KG1 (cell line): ENCODE data around the gene ZDHHC20.

ENCODE experiments used
- DNase-seq: peaks from one replicate; lab custom pipeline; 2025; lab: John Stamatoyannopoulos, UW

ZDHHC20 gene

DNA sequence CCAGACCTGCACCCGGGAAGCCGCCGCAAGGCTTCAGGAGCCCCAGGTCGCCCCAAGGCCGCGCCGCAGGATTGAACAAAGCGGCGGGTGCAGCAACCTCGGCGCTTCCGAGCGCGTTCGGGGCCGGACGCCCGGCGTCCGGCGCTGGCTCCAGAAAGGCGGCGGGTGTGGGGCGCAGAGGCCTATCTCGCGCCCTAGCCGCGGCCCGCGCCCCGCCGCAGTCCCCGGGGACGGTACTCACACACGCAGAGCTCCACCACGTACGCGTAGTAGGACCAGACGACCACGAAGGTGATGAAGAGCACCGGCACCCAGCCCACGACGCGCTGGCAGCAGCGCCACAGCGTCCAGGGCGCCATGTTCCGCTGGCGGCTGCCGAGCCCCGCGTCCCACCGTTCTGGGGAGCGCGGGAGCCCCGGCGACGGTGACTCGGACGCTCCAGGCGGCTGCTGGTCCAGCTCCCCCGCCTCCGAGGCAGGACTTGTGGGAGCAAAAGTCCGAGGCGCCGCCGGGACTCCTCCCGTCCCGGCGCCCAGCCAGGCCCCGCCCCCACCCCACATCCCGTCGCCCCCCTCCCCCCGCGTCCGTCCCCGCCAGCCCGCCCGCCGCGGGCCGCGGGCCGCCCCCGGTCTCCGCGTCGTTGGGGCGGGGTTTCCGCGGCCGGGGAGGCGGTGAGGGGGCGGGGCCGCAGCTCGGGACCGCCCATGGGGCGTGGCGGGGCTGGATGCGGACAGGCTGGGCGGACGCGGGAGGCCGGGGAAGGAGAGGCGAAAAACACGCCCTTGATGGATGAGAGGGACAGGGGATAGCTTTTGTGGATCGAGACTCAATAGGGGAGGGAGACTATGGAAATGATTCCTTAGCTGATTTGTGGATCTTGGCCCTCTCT is at the start of gene ZDHHC20:
Gene ZDHHC20 (minus strand): TSS at position 491 of the 889 bp plus-strand sequence. CDS start 132 bp downstream, at position 359.
- peak; percentile 34 for DNase-seq

DNA sequence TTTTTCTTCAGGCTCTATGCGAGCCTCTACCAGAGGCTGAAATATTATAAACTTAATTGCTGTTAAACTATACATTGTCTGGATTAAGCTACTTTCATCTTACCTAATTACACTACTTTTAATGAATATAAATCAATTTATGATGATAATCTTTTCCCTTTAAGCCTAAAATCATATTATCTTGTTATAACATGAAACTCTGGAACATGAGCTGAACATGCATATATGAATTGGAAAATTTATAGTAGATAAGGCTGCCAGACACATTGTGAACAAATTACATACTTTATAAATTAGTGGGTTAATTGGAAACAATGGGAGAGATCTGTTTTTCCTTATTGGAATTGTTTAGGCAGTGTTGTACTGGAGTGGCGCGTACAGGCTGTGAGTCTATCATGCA is 45.3 kb upstream of the ZDHHC20 start:
- no peak for DNase-seq

DNA sequence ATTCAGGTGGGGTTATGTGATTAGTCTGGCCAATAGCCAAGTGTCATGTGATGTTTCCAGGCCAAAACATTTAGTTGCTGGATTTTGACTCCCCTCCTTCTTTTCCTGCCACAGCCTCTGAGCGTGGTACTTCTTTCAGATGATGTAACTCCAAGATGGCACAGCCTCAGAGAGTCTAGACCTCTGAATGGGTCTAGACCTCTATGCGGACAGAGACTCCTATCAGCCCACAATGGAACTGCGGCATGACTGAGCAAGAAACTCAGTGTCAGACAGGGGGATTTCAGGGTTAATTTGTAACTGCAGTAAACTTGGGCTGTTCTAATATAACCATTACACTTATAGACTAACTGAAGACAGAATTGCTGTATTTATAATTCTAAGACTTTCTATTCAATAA is 42.6 kb upstream of the ZDHHC20 start:
- DNase-seq, result no peak

GRCh38 chr13:21486322-21486721 is 27.2 kb upstream of the ZDHHC20 start:
- no peak for DNase-seq

DNA sequence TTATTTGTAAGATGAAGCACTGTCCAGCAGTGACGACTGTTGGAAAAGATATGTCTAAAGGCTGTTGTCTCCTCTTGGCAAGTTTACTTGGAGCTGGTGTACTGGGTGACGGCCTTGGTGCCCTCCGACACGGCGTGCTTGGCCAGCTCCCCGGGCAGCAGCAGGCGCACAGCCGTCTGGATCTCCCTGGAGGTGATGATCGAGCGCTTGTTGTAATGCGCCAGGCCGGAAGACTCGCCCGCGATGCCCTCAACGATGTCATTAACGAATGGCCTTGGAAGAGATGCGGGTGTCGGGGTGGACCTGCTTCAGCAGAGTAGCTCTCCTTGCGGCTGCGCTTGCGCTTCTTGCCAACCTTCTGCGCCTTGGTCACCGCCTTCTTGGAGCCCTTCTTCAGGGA is 24.6 kb upstream of the ZDHHC20 start:
- DNase-seq, result no peak

DNA sequence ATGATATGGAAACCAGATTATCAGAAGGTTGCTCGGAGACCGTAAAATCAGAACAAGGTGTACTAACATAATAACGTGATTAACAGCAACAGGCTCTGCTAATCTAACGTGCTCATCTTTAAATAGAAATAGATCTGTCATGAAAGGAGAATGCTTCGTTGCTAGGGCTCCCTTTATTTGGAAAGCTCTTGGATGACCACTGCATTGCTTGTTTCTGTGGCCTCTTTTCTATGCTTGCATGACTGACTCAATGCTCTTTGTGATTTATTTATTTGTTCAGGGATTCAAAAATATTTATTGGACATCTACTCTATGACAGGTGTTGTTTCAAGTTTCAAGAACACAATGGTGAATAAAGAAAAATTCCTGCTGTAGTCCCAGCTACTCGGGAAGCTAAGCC is 22.3 kb upstream of the ZDHHC20 start:
- DNase-seq, result no peak

GRCh38 chr13:21478881-21479808 is 20.0 kb upstream of the ZDHHC20 start:
- peak; percentile 72 for DNase-seq

- peak; percentile 69 for DNase-seq
Observed at GRCh38 chr13:21476893-21477472, 17.9 kb upstream of the ZDHHC20 start.

DNA sequence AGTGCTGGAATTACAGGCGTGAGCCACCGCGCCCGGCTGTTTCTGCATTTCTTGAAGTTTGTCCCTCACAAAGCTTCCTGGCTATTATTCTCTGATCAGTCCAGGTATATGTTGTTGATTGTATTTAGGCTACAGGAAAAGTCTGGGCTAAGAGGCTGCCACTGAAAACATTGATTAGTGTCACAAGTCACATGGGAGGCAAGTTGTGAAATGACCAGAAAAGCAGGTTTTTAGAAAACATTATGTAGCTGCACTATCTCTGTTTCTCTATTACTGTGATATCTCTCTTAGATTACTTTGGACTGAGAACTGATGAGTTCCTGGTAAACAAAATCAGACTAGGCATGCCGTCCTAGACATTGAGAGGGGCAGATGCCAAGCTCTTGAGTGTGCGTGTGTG is 16.0 kb upstream of the ZDHHC20 start:
- DNase-seq, result no peak

DNA sequence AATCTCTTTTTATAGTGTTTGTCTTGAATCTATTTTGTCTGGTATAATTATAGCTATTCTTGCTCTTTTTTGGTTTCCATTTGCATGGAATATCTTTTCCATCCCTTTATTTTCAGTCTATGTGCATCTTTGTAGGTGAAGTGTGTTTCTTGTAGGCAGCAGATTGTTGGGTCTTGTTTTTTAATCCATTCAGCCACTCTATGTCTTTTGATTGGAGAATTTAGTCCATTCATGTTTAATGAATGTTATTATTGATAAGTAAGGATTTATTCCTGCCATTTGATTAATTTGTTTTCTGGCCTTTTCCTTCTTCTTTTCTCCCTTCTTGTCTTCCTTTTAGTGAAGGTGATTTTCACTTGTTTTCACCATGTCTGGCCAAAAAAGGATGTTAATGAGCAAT is 11.7 kb upstream of the ZDHHC20 start:
- no peak for DNase-seq

GRCh38 chr13:21466527-21466926 is 7.4 kb upstream of the ZDHHC20 start:
- no peak for DNase-seq

DNA sequence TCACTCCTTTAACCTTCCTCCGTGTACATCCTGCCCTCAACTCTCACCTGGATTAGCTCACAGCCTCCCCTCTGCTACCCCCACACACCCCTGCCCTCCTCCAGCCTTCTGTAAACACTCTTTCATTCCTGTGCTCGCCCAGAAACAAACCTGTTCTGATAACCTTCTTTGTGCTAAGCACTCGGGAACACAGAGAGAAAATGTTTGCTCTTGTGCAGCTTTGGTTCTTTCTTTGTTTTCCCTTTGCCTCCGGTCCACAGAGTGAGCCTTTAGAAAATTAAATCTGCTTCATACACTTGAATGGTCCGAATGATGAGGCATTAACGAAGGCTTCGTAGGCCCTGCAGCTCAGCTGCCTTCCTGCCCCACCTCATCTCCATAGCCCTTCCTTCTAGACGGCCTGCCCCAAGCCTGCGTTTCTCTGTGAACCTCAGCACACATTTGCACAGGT is 6.6 kb upstream of the ZDHHC20 start:
- DNase-seq, result no peak

DNA sequence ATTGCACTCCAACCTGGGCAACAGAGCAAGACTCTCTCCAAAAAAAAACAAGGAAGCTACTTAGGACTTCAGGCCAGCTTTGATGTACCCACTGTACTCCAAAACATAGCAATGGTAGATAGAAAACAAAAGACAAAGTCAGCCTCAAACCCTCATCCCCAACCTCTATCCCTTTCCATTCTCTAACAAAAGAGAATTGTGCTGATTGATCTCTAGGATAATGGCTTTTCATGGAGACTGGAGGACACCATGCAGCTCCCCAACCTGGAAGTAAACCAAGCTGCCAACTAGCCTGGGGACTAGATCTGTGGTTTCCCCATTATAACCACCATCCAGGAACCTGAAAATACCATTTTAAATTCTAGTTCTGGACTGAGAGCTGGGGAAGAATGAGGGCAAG is 4.3 kb upstream of the ZDHHC20 start:
- no peak for DNase-seq

- no peak for DNase-seq
Observed at GRCh38 chr13:21461131-21461530, 2.0 kb upstream of the ZDHHC20 start.

DNA sequence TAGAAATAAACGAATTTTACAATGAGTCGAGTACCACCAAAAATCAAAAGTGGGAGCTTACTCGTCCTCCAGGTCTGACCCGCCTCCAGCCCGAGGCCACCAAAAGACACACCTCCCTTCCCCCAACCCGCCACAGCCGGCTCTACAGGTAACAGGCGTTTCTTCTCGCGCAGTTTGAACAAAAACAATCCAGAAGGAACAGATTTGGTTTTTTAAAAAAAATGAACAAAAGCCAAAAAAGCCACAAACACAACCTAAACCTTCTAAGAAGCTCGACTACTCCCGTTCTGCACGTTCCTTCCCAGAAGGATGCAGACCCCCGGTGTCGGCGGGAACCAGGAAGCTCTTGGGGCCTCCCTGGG is 671 bp downstream of the ZDHHC20 start:
- peak; percentile 39 for DNase-seq

DNA sequence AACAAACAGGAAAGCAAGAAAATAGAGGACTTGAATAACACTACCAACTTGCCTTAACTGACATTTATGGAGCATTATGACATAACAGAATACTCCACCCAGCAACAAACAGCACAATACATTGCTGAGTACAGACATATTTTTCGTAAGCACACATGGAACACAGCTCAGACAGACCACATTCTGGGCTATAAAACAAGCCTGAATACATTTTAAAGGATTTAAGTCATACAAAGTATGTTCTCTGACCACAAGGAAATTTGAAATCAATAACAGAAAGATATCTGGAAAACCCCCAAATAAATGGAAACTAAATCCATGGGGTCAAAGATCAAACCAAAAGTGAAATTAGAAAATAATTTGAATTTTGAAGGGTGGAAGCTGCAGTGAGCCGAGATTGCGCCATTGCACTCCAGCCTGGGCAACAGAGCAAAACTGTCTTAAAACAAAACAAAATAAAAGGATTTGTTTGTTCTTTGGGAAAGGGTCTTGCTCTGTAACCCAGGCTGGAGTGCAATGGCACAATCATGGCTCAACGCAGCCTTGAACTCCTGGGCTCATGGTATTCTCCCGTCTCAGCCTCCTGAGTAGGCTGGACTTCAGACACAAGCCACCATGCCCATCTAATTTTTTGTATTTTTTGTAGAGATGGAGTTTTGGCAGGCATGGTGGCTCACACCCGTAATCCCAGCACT is 5.6 kb downstream of the ZDHHC20 start:
- DNase-seq, result no peak

DNA sequence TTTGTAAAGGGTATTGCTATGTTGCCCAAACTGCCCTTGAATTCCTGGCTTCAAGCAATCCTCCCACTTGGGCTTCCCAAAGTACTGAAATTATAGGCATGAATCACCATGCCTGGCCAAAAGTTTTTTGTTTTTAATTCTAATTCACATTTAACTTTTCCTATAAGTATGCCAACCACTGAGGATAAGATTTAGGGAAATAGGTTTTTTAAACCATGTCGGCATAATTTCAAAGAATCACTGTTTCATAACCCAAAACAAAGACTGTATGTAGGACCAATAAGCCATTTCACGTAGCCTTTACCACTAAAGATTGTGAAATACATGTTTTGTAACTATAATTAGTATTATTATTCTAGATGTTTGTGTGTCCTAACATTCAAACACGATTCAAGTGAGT is 8.2 kb downstream of the ZDHHC20 start:
- DNase-seq, result no peak

GRCh38 chr13:21446656-21447055 is 12.4 kb downstream of the ZDHHC20 start:
- DNase-seq, result no peak

- no peak for DNase-seq
Observed at GRCh38 chr13:21445759-21446158, 13.3 kb downstream of the ZDHHC20 start.

DNA sequence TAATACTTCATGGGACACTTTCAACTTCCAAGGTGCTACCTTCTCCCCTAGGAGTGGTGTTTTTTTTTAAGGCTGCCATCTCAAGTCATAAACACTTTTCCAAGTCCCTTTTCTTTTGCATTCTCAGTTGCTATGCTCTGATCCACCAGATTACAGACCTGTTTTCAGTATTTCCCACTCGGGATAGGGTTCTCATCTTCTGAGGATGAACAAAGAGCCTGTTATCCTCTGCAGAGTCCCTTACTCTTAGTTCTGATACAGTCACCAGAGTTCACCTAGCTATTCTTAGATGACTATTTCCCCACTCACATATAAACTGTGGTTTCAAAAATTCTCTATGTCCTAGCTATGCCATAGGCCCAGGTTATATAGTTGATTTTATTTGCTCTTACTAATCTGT is 15.9 kb downstream of the ZDHHC20 start:
- DNase-seq, result no peak

GRCh38 chr13:21436582-21436981 is 22.5 kb downstream of the ZDHHC20 start:
- DNase-seq, result no peak

DNA sequence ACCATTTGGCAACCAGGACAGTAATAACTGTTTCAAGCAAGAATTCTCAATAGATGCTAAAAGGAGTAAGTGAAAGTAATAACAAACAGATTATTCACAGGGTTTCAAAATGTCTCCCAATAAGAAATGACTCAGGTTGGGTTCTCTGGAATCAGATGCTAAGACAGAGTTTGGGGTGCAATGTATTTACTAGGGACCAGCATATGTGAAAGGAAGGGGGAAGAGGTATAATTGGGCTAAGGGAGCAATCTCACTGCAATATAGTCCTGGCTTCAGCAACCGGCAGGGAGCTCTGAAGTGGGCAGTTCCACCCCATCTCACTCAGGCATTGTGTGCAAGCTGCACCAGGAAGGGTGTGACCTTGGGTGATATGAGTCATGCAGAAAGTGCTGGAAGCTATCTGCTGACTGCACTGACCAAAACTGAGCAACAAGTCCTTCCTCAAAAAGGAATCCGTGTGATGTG is 23.4 kb downstream of the ZDHHC20 start:
- DNase-seq, result no peak
